Upper lobe of right lung (tissue), 1 donor: Measurements from ENCODE around the gene FOXK2. TPM values are rescaled to one million over a fixed set of nuclear protein-coding genes. Genes with fewer than 3 reads are reported as not detected.
"Not testable (repeated sequence)": the region's sequence is repeated elsewhere in the genome, so short reads cannot be mapped to it uniquely, and the experiment has no call there.

Source experiments
- ATAC-seq: fragments of 200-7000 bp; cut with Tn5 transposase; one replicate; pipeline ENCODE4 v1.9.1; 2020; ENCODE audit warnings: mild to moderate bottlenecking, moderate library complexity
- DNase-seq: peaks from one replicate; pipeline ENCODE4 v3.0.0-alpha.2; 2020
- H3K27ac ChIP-seq: fragments of 200-600 bp; one replicate; pipeline ENCODE4 v1.8.0; 2022
- H3K27me3 ChIP-seq: fragments of 200-600 bp; one replicate; pipeline ENCODE4 v1.8.0; 2022; ENCODE audit warnings: mild to moderate bottlenecking
- H3K36me3 ChIP-seq: fragments of 200-600 bp; one replicate; pipeline ENCODE4 v1.8.0; 2022
- H3K4me1 ChIP-seq: fragments of 200-600 bp; one replicate; pipeline ENCODE4 v1.8.0; 2022
- H3K4me3 ChIP-seq: fragments of 200-600 bp; one replicate; pipeline ENCODE4 v1.8.0; 2022; ENCODE audit warnings: mild to moderate bottlenecking
- H3K9me3 ChIP-seq: fragments of 200-600 bp; one replicate; pipeline ENCODE4 v1.8.0; 2022
- intact Hi-C: fragments of 100-400 bp; cut with DNase I; formaldehyde crosslinking; loops from one replicate; pipeline ENCODE4 v1.11.0; 2022
- total RNA-seq: library from RNA; stranded (reverse); fragmentation: NEBNext Ultra II Directional; extraction: Animal tissue kit (Norgen Biotek cat#: 25700); gene quantifications from one replicate; pipeline ENCODE4 v1.2.1, GENCODE V29; 2021
- TF ChIP-seq, protein P1 (sequence below): fragments of 200-600 bp; IDR thresholded peaks from one replicate; pipeline ENCODE4 v1.8.0; 2022; ENCODE audit warnings: antibody characterized with exemption
- donor health status: DM: no; HTN: yes; CAD: no; lungs with severe emphysema.

FOXK2 gene
- total RNA-seq, 1 donor from 2014 or later: 62.4 TPM

DNA sequence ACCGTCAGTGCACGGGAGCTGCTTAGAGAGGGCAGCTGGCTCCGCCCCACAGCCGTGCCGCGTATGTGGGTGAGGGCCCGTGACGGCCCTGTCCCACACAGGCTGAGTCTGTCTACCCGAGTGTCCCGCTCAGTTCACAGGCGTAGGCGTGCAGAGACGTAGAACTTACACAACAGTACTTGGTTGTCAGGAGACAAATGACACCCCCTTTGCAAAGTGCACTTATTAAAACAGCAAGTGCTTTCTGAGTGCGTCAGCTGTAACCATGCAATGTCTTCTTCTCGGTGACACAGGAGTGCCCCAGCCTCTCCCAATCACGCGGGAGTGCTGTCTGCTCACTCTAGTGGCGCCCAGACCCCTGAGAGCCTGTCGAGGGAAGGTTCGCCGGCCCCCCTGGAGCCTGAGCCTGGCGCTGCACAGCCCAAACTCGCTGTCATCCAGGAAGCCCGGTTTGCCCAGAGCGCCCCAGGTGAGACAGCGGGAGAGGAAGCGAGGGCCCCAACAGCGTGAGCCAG lies 64.2 kb downstream of the FOXK2 start:
- Histone ChIP-seq H3K36me3 (peaks cover 51% of the 10 kb centered on the region), H3K4me1 (peaks cover 2% of the 10 kb centered on the region), H3K27ac (peak overlapping the region; percentile 61), H3K9me3 (no peaks in the 10 kb centered on the region), H3K27me3 (no peaks in the 10 kb centered on the region), H3K4me3 (no peak overlapping the region)
- ATAC-seq (peak; percentile 91), DNase-seq (peak; percentile 91)
- intact Hi-C loops: no loop called here
- TF ChIP-seq, protein P1, sequence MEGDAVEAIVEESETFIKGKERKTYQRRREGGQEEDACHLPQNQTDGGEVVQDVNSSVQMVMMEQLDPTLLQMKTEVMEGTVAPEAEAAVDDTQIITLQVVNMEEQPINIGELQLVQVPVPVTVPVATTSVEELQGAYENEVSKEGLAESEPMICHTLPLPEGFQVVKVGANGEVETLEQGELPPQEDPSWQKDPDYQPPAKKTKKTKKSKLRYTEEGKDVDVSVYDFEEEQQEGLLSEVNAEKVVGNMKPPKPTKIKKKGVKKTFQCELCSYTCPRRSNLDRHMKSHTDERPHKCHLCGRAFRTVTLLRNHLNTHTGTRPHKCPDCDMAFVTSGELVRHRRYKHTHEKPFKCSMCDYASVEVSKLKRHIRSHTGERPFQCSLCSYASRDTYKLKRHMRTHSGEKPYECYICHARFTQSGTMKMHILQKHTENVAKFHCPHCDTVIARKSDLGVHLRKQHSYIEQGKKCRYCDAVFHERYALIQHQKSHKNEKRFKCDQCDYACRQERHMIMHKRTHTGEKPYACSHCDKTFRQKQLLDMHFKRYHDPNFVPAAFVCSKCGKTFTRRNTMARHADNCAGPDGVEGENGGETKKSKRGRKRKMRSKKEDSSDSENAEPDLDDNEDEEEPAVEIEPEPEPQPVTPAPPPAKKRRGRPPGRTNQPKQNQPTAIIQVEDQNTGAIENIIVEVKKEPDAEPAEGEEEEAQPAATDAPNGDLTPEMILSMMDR: no peak

DNA sequence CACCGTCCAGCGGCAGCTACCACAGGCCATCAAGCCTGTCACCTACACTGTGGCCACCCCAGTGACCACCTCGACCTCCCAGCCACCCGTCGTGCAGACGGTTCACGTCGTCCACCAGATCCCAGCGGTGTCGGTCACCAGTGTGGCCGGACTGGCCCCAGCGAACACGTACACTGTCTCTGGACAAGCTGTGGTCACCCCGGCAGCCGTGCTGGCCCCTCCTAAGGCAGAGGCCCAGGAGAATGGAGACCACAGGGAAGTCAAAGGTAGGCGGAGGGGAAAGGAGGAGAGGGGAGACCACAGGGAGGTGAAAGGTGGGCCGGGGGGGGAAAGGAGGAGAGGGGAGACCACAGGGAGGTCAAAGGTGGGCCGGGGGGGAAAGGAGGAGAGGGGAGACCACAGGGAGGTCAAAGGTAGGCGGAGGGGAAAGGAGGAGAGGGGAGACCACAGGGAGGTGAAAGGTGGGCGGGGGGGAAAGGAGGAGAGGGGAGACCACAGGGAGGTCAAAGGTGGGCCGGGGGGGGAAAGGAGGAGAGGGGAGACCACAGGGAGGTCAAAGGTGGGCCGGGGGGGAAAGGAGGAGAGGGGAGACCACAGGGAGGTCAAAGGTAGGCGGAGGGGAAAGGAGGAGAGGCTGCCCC lies 66.5 kb downstream of the FOXK2 start:
- intact Hi-C loops, H3K27ac ChIP-seq, H3K4me3 ChIP-seq, ATAC-seq, H3K4me1 ChIP-seq, H3K9me3 ChIP-seq, H3K27me3 ChIP-seq, DNase-seq: not testable (repeated sequence)
- H3K36me3 ChIP-seq: peaks cover 51% of the 10 kb centered on the region

DNA sequence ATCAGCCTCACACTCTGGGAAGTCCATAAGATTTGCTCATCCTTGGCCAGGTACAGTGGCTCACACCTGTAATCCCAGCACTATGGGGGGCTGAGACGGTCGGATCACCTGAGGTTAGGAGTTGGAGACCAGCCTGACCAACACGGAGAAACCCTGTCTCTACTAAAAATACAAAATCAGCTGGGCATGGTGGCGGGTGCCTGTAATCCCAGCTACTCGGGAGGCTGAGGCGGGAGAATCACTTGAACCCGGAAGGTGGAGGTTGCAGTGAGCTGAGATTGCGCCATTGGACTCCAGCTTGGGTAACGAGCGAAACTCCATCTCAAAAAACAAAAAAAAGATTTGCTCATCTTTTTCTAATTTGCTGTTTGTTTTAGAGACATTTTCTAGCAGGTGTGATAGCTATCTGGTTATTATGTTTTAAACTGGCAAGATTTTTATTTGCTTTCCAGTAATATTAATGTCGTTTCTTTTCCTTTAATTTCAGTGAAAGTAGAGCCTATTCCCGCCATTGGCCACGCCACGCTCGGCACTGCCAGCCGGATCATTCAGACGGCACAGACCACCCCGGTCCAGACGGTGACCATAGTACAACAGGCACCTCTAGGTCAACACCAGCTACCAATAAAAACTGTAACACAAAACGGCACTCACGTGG lies 67.2 kb downstream of the FOXK2 start:
- Histone ChIP-seq H3K4me1 (peaks cover 14% of the 10 kb centered on the region), H3K9me3 (no peaks in the 10 kb centered on the region), H3K27ac (no peak overlapping the region), H3K36me3 (peaks cover 51% of the 10 kb centered on the region), H3K27me3 (no peaks in the 10 kb centered on the region), H3K4me3 (no peak overlapping the region)
- TF ChIP-seq, protein P1: no peak
- DNase-seq: no peak
- intact Hi-C loops: no loop called here
- ATAC-seq: no peak

DNA sequence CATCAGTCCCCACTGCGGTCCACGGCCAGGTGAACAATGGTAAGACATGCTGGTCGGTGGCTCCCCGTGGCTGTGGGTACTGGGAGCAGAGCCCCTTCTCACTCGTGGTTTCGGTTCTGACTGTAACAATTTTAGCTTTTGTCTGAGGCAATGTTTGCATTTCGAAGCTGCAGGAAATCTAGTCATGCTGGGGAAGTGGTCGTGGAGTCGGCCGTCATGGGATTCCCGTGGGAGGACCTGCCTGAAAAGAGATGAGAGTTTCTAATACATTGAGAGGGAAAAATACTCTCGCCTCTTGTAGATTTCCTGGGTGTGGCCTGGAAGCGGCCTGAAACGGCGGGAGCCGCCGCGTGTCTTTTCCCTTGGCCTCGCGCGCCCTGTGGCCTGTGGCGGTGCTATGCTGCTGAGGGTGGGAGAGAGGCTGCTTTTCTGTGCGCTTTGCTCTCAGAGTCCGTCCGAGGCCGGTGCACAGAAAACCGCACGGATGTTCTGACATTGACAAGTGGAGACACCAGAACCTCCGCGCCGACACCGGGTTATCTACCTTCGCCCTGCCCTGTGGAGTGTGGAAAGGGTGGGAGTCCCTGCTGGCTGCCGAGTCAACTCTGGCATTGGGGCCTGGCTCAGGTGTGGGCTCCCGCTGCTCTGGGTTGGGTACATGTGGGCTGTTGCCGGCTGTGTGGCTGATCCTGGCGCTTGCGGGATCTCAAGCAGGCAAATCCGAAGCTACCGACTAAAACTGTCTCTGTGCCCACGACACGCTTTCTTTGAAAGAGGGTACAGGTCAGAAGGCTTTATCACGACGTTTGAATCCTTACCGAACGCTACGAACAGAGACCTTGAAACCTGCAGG lies 67.9 kb downstream of the FOXK2 start:
- H3K36me3 ChIP-seq: peaks cover 44% of the 10 kb centered on the region
- H3K4me3 ChIP-seq: no peak overlapping the region
- H3K27me3 ChIP-seq: no peaks in the 10 kb centered on the region
- ATAC-seq (peak; percentile 2), DNase-seq (peak; percentile 82)
- H3K27ac ChIP-seq: no peak overlapping the region
- peaks cover 21% of the 10 kb centered on the region for H3K4me1 ChIP-seq
- TF ChIP-seq, protein P1: no peak
- intact Hi-C loops: no loop called here
- H3K9me3 ChIP-seq: no peaks in the 10 kb centered on the region

DNA sequence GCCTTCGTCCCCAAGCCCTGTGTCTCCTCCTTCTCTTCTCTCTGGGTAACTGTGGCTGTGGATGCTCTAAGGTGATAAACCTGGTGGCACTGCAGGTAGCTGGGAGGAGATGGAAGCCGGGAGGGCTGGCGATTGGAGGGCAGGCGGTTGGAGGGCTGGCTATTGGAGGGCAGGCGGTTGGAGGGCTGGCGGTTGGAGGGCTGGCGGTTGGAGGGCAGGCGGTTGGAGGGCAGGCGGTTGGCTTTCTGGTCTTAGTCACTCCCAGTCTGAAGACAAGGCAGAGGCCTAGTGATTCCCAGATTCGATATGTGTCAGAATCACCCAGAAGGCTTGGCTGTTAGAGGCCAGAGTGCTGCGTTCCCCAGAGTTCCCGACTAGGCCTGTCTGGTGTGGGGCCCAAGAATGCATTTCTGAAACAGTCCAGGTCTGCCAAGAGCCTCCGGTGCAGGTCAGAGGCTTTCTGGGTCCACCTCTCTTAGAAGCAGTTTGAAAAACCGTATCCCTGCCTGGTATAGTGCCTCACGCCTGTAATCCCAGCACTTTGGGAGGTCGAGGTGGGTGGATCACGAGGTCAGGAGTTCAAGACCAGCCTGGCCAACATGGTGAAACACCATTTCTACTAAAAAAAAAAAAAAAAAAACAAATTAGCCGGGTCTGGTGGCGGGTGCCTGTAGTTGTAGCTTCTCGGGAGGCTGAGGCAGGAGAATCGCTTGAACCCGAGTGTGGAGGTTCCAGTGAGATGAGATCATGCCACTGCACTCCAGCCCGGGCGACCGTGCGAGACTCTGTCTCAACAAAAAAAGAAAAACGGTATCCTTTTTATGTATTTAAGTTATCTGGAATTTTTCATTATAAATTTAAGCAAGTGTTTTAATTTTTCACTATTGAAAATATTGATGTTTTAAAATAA lies 69.0 kb downstream of the FOXK2 start:
- intact Hi-C loops: no loop called here
- Histone ChIP-seq H3K36me3 (peaks cover 33% of the 10 kb centered on the region), H3K4me3 (no peak overlapping the region), H3K9me3 (no peaks in the 10 kb centered on the region), H3K4me1 (peaks cover 29% of the 10 kb centered on the region), H3K27me3 (no peaks in the 10 kb centered on the region), H3K27ac (no peak overlapping the region)
- TF ChIP-seq, protein P1: no peak
- no peak for DNase-seq
- no peak for ATAC-seq
